B cell (primary cell): ENCODE data around the gene BLVRB. TPM values are rescaled to one million over a fixed set of nuclear protein-coding genes. Genes with fewer than 3 reads are reported as not detected.

Source experiments
- ATAC-seq: fragments of 200-7000 bp; cut with Tn5 transposase; one replicate; pipeline ENCODE4 v1.10.0; 2021; ENCODE audit warnings: low read depth, mild to moderate bottlenecking, moderate number of reproducible peaks, moderate library complexity
- CTCF ChIA-PET: fragments of 350-600 bp; sonication (Branson Sonifier 250); formaldehyde crosslinking; loops from one replicate; lab custom pipeline; 2021; ENCODE audit warnings: antibody characterized with exemption, inconsistent platforms; lab: Charles Lee
- POLR2A ChIA-PET: fragments of 350-600 bp; sonication (Branson Sonifier 250); formaldehyde crosslinking; loops from one replicate; lab custom pipeline; 2021; ENCODE audit warnings: antibody characterized with exemption; lab: Charles Lee
- DNase-seq: peaks from one replicate; pipeline ENCODE4 v3.0.0; 2013
- H2AFZ ChIP-seq: 2 replicates; pipeline ENCODE4 v1.6.1; 2012; ENCODE audit warnings: mild to moderate bottlenecking, low read depth, low read length; ENCODE audit not compliant: insufficient read depth, poor library complexity, severe bottlenecking
- H3K27ac ChIP-seq, 2 donors: 1 replicate in 1 of 2; 2 replicates in 1 of 2; pipeline ENCODE4 v1.5.1; 2012 to 2013; ENCODE audit warnings: low read length in 2 of 2, mild to moderate bottlenecking in 2 of 2, moderate library complexity in 1 of 2
- H3K27me3 ChIP-seq, 4 experiments: fragments of 200-600 bp in 1 of 4; sonication (generic) in 1 of 4; replicated peaks in 1 of 4; 1 replicate in 2 of 4; 2 replicates in 2 of 4; pipeline versions ENCODE4 v1.6.1 to v1.7.0; 2013 to 2016; ENCODE audit warnings: low read length in 3 of 4, mild to moderate bottlenecking in 2 of 4, mixed read lengths in 1 of 4, moderate library complexity in 1 of 4; ENCODE audit not compliant: insufficient read depth in 4 of 4, control insufficient read depth in 3 of 4; ENCODE audit errors: control extremely low read depth in 1 of 4
- H3K36me3 ChIP-seq, 2 experiments: replicated peaks in 1 of 2; 1 replicate in 1 of 2; 2 replicates in 1 of 2; pipeline versions ENCODE4 v1.6.1 to v1.7.1; 2013; ENCODE audit warnings: low read length in 1 of 2; ENCODE audit not compliant: insufficient read depth in 2 of 2, control insufficient read depth in 1 of 2; ENCODE audit errors: control extremely low read depth in 1 of 2, extremely low read depth in 1 of 2
- H3K4me1 ChIP-seq, 2 donors: fragments of 200-600 bp in 1 of 2; sonication (generic) in 1 of 2; 1 replicate in 1 of 2; 2 replicates in 1 of 2; pipeline versions ENCODE4 v1.5.1 to v1.6.1; 2013 to 2017; ENCODE audit warnings: low read length in 2 of 2; ENCODE audit not compliant: control insufficient read depth in 2 of 2, insufficient read depth in 2 of 2
- H3K4me2 ChIP-seq: replicated peaks from 2 replicates; pipeline ENCODE3; 2012; ENCODE audit warnings: mild to moderate bottlenecking, low read depth, low read length; ENCODE audit not compliant: poor library complexity, severe bottlenecking
- H3K4me3 ChIP-seq, 5 experiments: fragments of 200-600 bp in 1 of 5; sonication (generic) in 1 of 5; 1 replicate in 3 of 5; 2 replicates in 2 of 5; pipeline versions ENCODE4 v1.5.1 to v1.7.0; 2011 to 2016; ENCODE audit warnings: low read length in 4 of 5, mild to moderate bottlenecking in 4 of 5, low read depth in 2 of 5, control low read depth in 1 of 5, moderate library complexity in 1 of 5; ENCODE audit not compliant: insufficient read depth in 1 of 5; ENCODE audit errors: control extremely low read depth in 1 of 5, extremely low read depth in 1 of 5
- H3K79me2 ChIP-seq: fragments of 200-600 bp; sonication (generic); one replicate; pipeline ENCODE4 v1.6.0; 2016; ENCODE audit warnings: low read length; ENCODE audit not compliant: control insufficient read depth, insufficient read depth
- H3K9ac ChIP-seq: fragments of 200-600 bp; sonication (generic); 2 replicates; pipeline ENCODE4 v1.6.1; 2017; ENCODE audit warnings: mild to moderate bottlenecking, low read length, moderate library complexity
- H3K9me3 ChIP-seq, 3 donors: one replicate each; pipeline versions ENCODE4 v1.6.1 to v1.7.1; 2013; ENCODE audit warnings: low read length in 2 of 3; ENCODE audit not compliant: control insufficient read depth in 2 of 3, insufficient read depth in 1 of 3; ENCODE audit errors: control extremely low read depth in 1 of 3
- H4K20me1 ChIP-seq: 2 replicates; pipeline ENCODE4 v1.6.0; 2012; ENCODE audit warnings: mild to moderate bottlenecking, low read length; ENCODE audit not compliant: insufficient read depth, control insufficient read depth, poor library complexity, severe bottlenecking
- H3K27ac Mint-ChIP-seq: one replicate; pipeline ENCODE4 v1.8.0; 2021; ENCODE audit warnings: mixed read lengths
- H3K27me3 Mint-ChIP-seq: one replicate; pipeline ENCODE4 v1.8.0; 2021; ENCODE audit warnings: mixed read lengths
- H3K4me1 Mint-ChIP-seq: one replicate; pipeline ENCODE4 v1.8.0; 2021; ENCODE audit warnings: mixed read lengths
- H3K4me3 Mint-ChIP-seq: one replicate; pipeline ENCODE4 v1.8.0; 2021; ENCODE audit warnings: mixed read lengths
- H3K9me3 Mint-ChIP-seq: one replicate; pipeline ENCODE4 v1.8.0; 2022; ENCODE audit warnings: mixed read lengths; ENCODE audit not compliant: insufficient read depth
- CTCF ChIP-seq: fragments of 200-600 bp; IDR thresholded peaks from one replicate; pipeline ENCODE4 v1.8.0; 2022; ENCODE audit warnings: antibody characterized with exemption, mild to moderate bottlenecking
- EZH2 ChIP-seq: IDR thresholded peaks from 2 replicates; pipeline ENCODE4 v1.6.1; 2012; ENCODE audit warnings: borderline replicate concordance, low read depth, mild to moderate bottlenecking, moderate library complexity, low read length; ENCODE audit not compliant: insufficient read depth, poor library complexity, severe bottlenecking
- WGBS: methylation state at CpG from one replicate; pipeline ENCODE4 v1.1.5; 2013; ENCODE audit warnings: missing lambda C conversion rate; ENCODE audit not compliant: insufficient coverage; 5-methylcytosine and 5-hydroxymethylcytosine counted together
- intact Hi-C: fragments of 100-400 bp; cut with micrococcal nuclease; formaldehyde crosslinking; loops from one replicate; pipeline ENCODE4 v1.10.0; 2022
- polyA plus RNA-seq: library from polyadenylated mRNA; depleted of rRNA; stranded (reverse); fragments of >200 nt; gene quantifications from 2 replicates; pipeline ENCODE4 v1.2.3, GENCODE V29; 2012
- total RNA-seq, 2 donors: library from RNA; stranded (reverse); fragments of 120-200 nt in 1 of 2; gene quantifications; 1 replicate in 1 of 2; 2 replicates in 1 of 2; pipeline versions ENCODE4 v1.2.3 to v1.2.4, GENCODE V29; 2013 to 2022

BLVRB gene
- total and polyA plus RNA-seq, 2 donors (not counting 1 experiment from before 2014, with no cell fraction given) = 14.2 to 23.2 TPM

GRCh38 chr19:40442328-40443130 lies 23.0 kb downstream of the BLVRB start:
- ATAC-seq = no peak
- ChIA-PET POLR2A (interaction anchor here (0.9 to 3.7 kb wide), 8 partner anchors 9 to 163 kb away, joined by 3 to 63 read pairs (median 10); partner anchors contain the start of genes BLVRB, C19orf47, PLD3 and SERTAD1), CTCF (interaction anchor here (0.8 to 5.6 kb wide), 8 partner anchors 9 to 161 kb away, joined by 3 to 87 read pairs (median 5); partner anchors contain the start of gene SERTAD1)
- Histone ChIP-seq H3K4me3 (peak overlapping the region; percentile 57 to 96 (median 91)), H3K4me2 (peak overlapping the region; percentile 95), H3K4me1 (peaks cover 12% of the 10 kb centered on the region in 2 donors), H3K36me3 (peaks cover 2 to 16% of the 10 kb centered on the region in 2 experiments), H3K27ac (peak overlapping the region; percentile 45 to 67), H3K9me3 (no peaks in the 10 kb centered on the region), H2AFZ (peak overlapping the region; percentile 27), H3K9ac (peak overlapping the region; percentile 84), H3K27me3 (no peaks in the 10 kb centered on the region), H3K79me2 (peaks cover 46% of the 10 kb centered on the region), H4K20me1 (peaks cover 23% of the 10 kb centered on the region)
- Mint-ChIP-seq H3K4me3 (peak overlapping the region; percentile 97), H3K9me3 (no peaks in the 10 kb centered on the region), H3K4me1 (peaks cover 28% of the 10 kb centered on the region), H3K27me3 (no peaks in the 10 kb centered on the region), H3K27ac (peak overlapping the region; percentile 95)
- WGBS = 12% methylated on average over 18 of the region's 22 CpGs
- DNase-seq = no peak
- intact Hi-C loops = loop anchor here (1.0 to 5.0 kb wide), 7 partner anchors 7 to 820 kb away; partner anchors contain the start of genes HNRNPUL1, MIA, RAB4B and SHKBP1
- TF ChIP-seq EZH2 (no peak), CTCF (no peak)
